H1 (cell line): Measurements from ENCODE around the gene U2AF1L4. TPM values are rescaled to one million over a fixed set of nuclear protein-coding genes. Genes with fewer than 3 reads are reported as not detected.

Experiments used
- CHD1 ChIP-seq: IDR thresholded peaks from 2 replicates; pipeline ENCODE4 v1.6.1; 2012; ENCODE audit warnings: low read depth, low read length, improper control_type of control experiment
- EGR1 ChIP-seq: IDR thresholded peaks from 2 replicates; pipeline ENCODE4 v1.6.1; 2011; ENCODE audit warnings: low read depth, low read length, borderline replicate concordance
- KDM4A ChIP-seq: IDR thresholded peaks from one replicate; pipeline ENCODE4 v1.7.1; 2012; ENCODE audit warnings: low read depth, mild to moderate bottlenecking, moderate library complexity, low read length, inconsistent platforms; ENCODE audit not compliant: severe bottlenecking
- KDM5A ChIP-seq: fragments of 200-600 bp; IDR thresholded peaks from 2 replicates; pipeline ENCODE4 v1.7.1; 2012; ENCODE audit warnings: mild to moderate bottlenecking, low read length, inconsistent platforms, mixed read lengths
- MAX ChIP-seq: IDR thresholded peaks from 2 replicates; pipeline ENCODE4 v1.6.1; 2012; ENCODE audit warnings: inconsistent platforms
- NANOG ChIP-seq: IDR thresholded peaks from 2 replicates; pipeline ENCODE4 v1.6.1; 2011; ENCODE audit warnings: low read length, low read depth, mild to moderate bottlenecking, inconsistent platforms; ENCODE audit not compliant: insufficient read depth, poor library complexity, severe bottlenecking
- POU5F1 ChIP-seq: IDR thresholded peaks from 2 replicates; pipeline ENCODE4 v1.6.1; 2011; ENCODE audit warnings: low read depth, mild to moderate bottlenecking, low read length, moderate library complexity
- RXRA ChIP-seq: IDR thresholded peaks from 2 replicates; pipeline ENCODE4 v1.6.1; 2011; ENCODE audit warnings: low read depth, mild to moderate bottlenecking, low read length, moderate library complexity; ENCODE audit not compliant: insufficient read depth
- TAF1 ChIP-seq: IDR thresholded peaks from 2 replicates; pipeline ENCODE4 v1.6.1; 2011; ENCODE audit warnings: mild to moderate bottlenecking, low read depth, low read length
- TBP ChIP-seq: IDR thresholded peaks from 2 replicates; pipeline ENCODE4 v1.6.1; 2011; ENCODE audit warnings: low read depth, low read length, improper control_type of control experiment
- ZNF274 ChIP-seq: IDR thresholded peaks from 2 replicates; pipeline ENCODE4 v1.7.0; 2012; ENCODE audit warnings: low read length, borderline replicate concordance; ENCODE audit errors: extremely low read depth
- polyA plus RNA-seq, 7 experiments: library from polyadenylated mRNA; depleted of rRNA in 3 of 7; stranded (reverse) in 5 of 7; unstranded in 2 of 7; fragments of >200 nt in 5 of 7; fragments of 200-250 nt in 2 of 7; gene quantifications; 1 replicate in 5 of 7; 2 replicates in 1 of 7; 4 replicates in 1 of 7; pipeline versions ENCODE4 v1.2.1 to v1.2.3, GENCODE V29; 2011 to 2013; ENCODE audit warnings: missing spikeins in 2 of 7, mixed read lengths in 2 of 7
- total RNA-seq: library from RNA; stranded (reverse); fragmentation: NEBNext Ultra II Directional; extraction: Animal tissue kit (Norgen Biotek cat#: 25700); gene quantifications from 2 replicates; pipeline ENCODE4 v1.2.1, GENCODE V29; 2021
- TF ChIP-seq, protein P1 (sequence below): fragments of 300-600 bp; sonication (generic); IDR thresholded peaks from 2 replicates; pipeline ENCODE4 v1.7.1; 2012; ENCODE audit warnings: low read length, moderate library complexity, mild to moderate bottlenecking, inconsistent platforms; ENCODE audit not compliant: insufficient replicate concordance

Gene U2AF1L4
- total and polyA plus RNA-seq, 2 of the 8 experiments (the other 6 are each of a cell fraction or from before 2014, with no cell fraction given) = 15.1 to 32.7 TPM

DNA sequence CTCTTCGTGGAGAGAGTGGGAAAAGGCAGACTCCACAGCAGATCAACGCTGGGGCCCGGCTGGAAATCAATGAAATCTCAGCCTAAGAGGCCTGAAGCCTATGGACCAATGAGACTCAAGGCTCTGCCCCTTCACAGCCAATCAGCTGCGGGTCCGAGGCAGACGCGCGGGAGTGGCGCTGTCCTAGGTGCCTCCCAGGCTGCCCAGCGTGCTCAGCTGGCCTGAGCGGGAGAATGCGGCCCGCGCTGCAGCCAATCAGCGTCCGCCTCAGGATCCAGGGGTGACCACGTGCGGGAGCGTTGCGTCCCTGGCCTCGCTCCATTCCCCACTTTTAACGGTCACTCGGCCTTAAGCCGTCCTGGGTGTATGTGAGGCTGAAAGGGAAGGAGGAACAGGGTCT lies 41.0 kb downstream of the U2AF1L4 start, which contains the start of gene ZBTB32 (continued):
- TF ChIP-seq, protein P1, sequence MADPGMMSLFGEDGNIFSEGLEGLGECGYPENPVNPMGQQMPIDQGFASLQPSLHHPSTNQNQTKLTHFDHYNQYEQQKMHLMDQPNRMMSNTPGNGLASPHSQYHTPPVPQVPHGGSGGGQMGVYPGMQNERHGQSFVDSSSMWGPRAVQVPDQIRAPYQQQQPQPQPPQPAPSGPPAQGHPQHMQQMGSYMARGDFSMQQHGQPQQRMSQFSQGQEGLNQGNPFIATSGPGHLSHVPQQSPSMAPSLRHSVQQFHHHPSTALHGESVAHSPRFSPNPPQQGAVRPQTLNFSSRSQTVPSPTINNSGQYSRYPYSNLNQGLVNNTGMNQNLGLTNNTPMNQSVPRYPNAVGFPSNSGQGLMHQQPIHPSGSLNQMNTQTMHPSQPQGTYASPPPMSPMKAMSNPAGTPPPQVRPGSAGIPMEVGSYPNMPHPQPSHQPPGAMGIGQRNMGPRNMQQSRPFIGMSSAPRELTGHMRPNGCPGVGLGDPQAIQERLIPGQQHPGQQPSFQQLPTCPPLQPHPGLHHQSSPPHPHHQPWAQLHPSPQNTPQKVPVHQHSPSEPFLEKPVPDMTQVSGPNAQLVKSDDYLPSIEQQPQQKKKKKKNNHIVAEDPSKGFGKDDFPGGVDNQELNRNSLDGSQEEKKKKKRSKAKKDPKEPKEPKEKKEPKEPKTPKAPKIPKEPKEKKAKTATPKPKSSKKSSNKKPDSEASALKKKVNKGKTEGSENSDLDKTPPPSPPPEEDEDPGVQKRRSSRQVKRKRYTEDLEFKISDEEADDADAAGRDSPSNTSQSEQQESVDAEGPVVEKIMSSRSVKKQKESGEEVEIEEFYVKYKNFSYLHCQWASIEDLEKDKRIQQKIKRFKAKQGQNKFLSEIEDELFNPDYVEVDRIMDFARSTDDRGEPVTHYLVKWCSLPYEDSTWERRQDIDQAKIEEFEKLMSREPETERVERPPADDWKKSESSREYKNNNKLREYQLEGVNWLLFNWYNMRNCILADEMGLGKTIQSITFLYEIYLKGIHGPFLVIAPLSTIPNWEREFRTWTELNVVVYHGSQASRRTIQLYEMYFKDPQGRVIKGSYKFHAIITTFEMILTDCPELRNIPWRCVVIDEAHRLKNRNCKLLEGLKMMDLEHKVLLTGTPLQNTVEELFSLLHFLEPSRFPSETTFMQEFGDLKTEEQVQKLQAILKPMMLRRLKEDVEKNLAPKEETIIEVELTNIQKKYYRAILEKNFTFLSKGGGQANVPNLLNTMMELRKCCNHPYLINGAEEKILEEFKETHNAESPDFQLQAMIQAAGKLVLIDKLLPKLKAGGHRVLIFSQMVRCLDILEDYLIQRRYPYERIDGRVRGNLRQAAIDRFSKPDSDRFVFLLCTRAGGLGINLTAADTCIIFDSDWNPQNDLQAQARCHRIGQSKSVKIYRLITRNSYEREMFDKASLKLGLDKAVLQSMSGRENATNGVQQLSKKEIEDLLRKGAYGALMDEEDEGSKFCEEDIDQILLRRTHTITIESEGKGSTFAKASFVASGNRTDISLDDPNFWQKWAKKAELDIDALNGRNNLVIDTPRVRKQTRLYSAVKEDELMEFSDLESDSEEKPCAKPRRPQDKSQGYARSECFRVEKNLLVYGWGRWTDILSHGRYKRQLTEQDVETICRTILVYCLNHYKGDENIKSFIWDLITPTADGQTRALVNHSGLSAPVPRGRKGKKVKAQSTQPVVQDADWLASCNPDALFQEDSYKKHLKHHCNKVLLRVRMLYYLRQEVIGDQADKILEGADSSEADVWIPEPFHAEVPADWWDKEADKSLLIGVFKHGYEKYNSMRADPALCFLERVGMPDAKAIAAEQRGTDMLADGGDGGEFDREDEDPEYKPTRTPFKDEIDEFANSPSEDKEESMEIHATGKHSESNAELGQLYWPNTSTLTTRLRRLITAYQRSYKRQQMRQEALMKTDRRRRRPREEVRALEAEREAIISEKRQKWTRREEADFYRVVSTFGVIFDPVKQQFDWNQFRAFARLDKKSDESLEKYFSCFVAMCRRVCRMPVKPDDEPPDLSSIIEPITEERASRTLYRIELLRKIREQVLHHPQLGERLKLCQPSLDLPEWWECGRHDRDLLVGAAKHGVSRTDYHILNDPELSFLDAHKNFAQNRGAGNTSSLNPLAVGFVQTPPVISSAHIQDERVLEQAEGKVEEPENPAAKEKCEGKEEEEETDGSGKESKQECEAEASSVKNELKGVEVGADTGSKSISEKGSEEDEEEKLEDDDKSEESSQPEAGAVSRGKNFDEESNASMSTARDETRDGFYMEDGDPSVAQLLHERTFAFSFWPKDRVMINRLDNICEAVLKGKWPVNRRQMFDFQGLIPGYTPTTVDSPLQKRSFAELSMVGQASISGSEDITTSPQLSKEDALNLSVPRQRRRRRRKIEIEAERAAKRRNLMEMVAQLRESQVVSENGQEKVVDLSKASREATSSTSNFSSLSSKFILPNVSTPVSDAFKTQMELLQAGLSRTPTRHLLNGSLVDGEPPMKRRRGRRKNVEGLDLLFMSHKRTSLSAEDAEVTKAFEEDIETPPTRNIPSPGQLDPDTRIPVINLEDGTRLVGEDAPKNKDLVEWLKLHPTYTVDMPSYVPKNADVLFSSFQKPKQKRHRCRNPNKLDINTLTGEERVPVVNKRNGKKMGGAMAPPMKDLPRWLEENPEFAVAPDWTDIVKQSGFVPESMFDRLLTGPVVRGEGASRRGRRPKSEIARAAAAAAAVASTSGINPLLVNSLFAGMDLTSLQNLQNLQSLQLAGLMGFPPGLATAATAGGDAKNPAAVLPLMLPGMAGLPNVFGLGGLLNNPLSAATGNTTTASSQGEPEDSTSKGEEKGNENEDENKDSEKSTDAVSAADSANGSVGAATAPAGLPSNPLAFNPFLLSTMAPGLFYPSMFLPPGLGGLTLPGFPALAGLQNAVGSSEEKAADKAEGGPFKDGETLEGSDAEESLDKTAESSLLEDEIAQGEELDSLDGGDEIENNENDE = no peak
- TF ChIP-seq TAF1 = no peak
- peak; percentile 100 for TF ChIP-seq MAX
- TF ChIP-seq RXRA = no peak
- no peak for TF ChIP-seq TBP
- TF ChIP-seq POU5F1 = no peak
- TF ChIP-seq NANOG = no peak
- no peak for TF ChIP-seq KDM5A
- TF ChIP-seq EGR1 = no peak
- TF ChIP-seq ZNF274 = no peak
- TF ChIP-seq KDM4A = no peak
- TF ChIP-seq CHD1 = no peak
